Hepatic stellate cell (primary cell): ENCODE data around the gene ARPC5L.

Experiments used
- DNase-seq: peaks from one replicate; pipeline ENCODE4 v3.0.0; 2011; ENCODE audit warnings: low spot score

Gene ARPC5L

GRCh38 chr9:124868511-124869465 is 6.9 kb downstream of the ARPC5L start:
- DNase-seq: peak; percentile 97

GRCh38 chr9:124869466-124869985 is 7.6 kb downstream of the ARPC5L start:
- no peak for DNase-seq

- no peak for DNase-seq
Measured at GRCh38 chr9:124869986-124870560, 8.1 kb downstream of the ARPC5L start.

GRCh38 chr9:124870723-124871122 is 8.8 kb downstream of the ARPC5L start:
- DNase-seq: no peak

- DNase-seq: no peak
Measured at GRCh38 chr9:124871156-124871561, 9.2 kb downstream of the ARPC5L start.

GRCh38 chr9:124873664-124874063 is 11.7 kb downstream of the ARPC5L start:
- no peak for DNase-seq

- DNase-seq: no peak
Measured at GRCh38 chr9:124875501-124875900, 13.6 kb downstream of the ARPC5L start.

GRCh38 chr9:124877021-124877782 is 15.3 kb downstream of the ARPC5L start:
- no peak for DNase-seq

- DNase-seq: no peak
Measured at GRCh38 chr9:124878021-124878420, 16.1 kb downstream of the ARPC5L start.

GRCh38 chr9:124878518-124878917 is 16.6 kb downstream of the ARPC5L start:
- DNase-seq: no peak

- DNase-seq: no peak
Measured at GRCh38 chr9:124879226-124879625, 17.3 kb downstream of the ARPC5L start.

GRCh38 chr9:124880501-124880900 is 18.6 kb downstream of the ARPC5L start:
- no peak for DNase-seq

- DNase-seq: no peak
Measured at GRCh38 chr9:124881138-124881743, 19.3 kb downstream of the ARPC5L start.

- no peak for DNase-seq
Measured at GRCh38 chr9:124882231-124882630, 20.3 kb downstream of the ARPC5L start.

GRCh38 chr9:124884376-124884775 is 22.4 kb downstream of the ARPC5L start:
- no peak for DNase-seq

GRCh38 chr9:124885551-124885950 is 23.6 kb downstream of the ARPC5L start:
- no peak for DNase-seq

GRCh38 chr9:124886461-124886860 is 24.5 kb downstream of the ARPC5L start:
- no peak for DNase-seq

- DNase-seq: no peak
Measured at GRCh38 chr9:124886866-124887492, 25.0 kb downstream of the ARPC5L start.

- no peak for DNase-seq
Measured at GRCh38 chr9:124887832-124888231, 25.9 kb downstream of the ARPC5L start.

- no peak for DNase-seq
Measured at GRCh38 chr9:124889006-124889405, 27.1 kb downstream of the ARPC5L start.

GRCh38 chr9:124890179-124890578 is 28.2 kb downstream of the ARPC5L start:
- DNase-seq: no peak
